SK-N-SH (cell line): ENCODE data around the gene HEPN1. TPM values are rescaled to one million over a fixed set of nuclear protein-coding genes. Genes with fewer than 3 reads are reported as not detected.

Experiments used
- CTCF ChIA-PET: fragments of 300-600, 350-600 bp; formaldehyde crosslinking; extraction: SDS; loops from one replicate; lab custom pipeline; 2021; lab: Yijun Ruan, JAX
- POLR2A ChIA-PET: fragments of 350-600 bp; sonication (Branson Sonifier 250); formaldehyde crosslinking; extraction: SDS; loops from one replicate; lab custom pipeline; 2020; ENCODE audit warnings: antibody characterized with exemption, inconsistent platforms; lab: Yijun Ruan, JAX
- DNase-seq: peaks from one replicate; pipeline ENCODE4 v3.0.0; 2012
- H2AFZ ChIP-seq: fragments of 200-600 bp; sonication (generic); 2 replicates; pipeline ENCODE4 v1.8.1; 2016; ENCODE audit warnings: antibody characterized with exemption, mild to moderate bottlenecking, low read depth
- H3F3A ChIP-seq: fragments of 200-600 bp; sonication (generic); replicated peaks from 2 replicates; pipeline ENCODE3; 2016; ENCODE audit warnings: antibody characterized with exemption, mild to moderate bottlenecking; ENCODE audit not compliant: insufficient read depth
- H3K27ac ChIP-seq, 2 experiments: fragments of 200-500 bp in 1 of 2; fragments of 200-600 bp in 1 of 2; sonication (Bioruptor generic) in 1 of 2; sonication (generic), shearing (Covaris generic) in 1 of 2; 2 replicates each; pipeline versions ENCODE4 v1.5.1 to v1.6.1; 2014 to 2016; ENCODE audit warnings: low read depth in 2 of 2, inconsistent platforms in 1 of 2, low read length in 1 of 2, mild to moderate bottlenecking in 1 of 2, mixed read lengths in 1 of 2
- H3K27me3 ChIP-seq: fragments of 200-600 bp; sonication (generic), shearing (Covaris generic); 2 replicates; pipeline ENCODE4 v1.6.1; 2016; ENCODE audit warnings: mixed run types; ENCODE audit not compliant: insufficient read depth
- H3K36me3 ChIP-seq, 2 experiments: fragments of 200-500 bp in 1 of 2; fragments of 200-600 bp in 1 of 2; sonication (Bioruptor generic) in 1 of 2; sonication (generic) in 1 of 2; replicated peaks in 1 of 2; 2 replicates each; pipeline versions ENCODE3 to v1.5.1; 2014 to 2016; ENCODE audit warnings: low read length in 1 of 2, mild to moderate bottlenecking in 1 of 2; ENCODE audit not compliant: insufficient read depth in 2 of 2, control insufficient read depth in 1 of 2
- H3K4me1 ChIP-seq, 2 experiments: fragments of 200-500 bp in 1 of 2; fragments of 200-600 bp in 1 of 2; sonication (Bioruptor generic) in 1 of 2; sonication (generic), shearing (Covaris generic) in 1 of 2; 2 replicates each; pipeline versions ENCODE4 v1.5.1 to v1.6.1; 2014 to 2016; ENCODE audit warnings: low read depth in 1 of 2, low read length in 1 of 2, mixed run types in 1 of 2; ENCODE audit not compliant: insufficient read depth in 2 of 2, control insufficient read depth in 1 of 2
- H3K4me2 ChIP-seq: fragments of 200-600 bp; sonication (generic), shearing (Covaris generic); 2 replicates; pipeline ENCODE4 v1.6.1; 2017; ENCODE audit warnings: mixed run types
- H3K4me3 ChIP-seq, 2 experiments: fragments of 200-500 bp in 1 of 2; fragments of 200-600 bp in 1 of 2; sonication (Bioruptor generic) in 1 of 2; sonication (generic), shearing (Covaris generic) in 1 of 2; 2 replicates each; pipeline versions ENCODE4 v1.5.1 to v1.8.1; 2014 to 2016; ENCODE audit warnings: low read depth in 2 of 2, inconsistent platforms in 1 of 2, low read length in 1 of 2, mild to moderate bottlenecking in 1 of 2, mixed read lengths in 1 of 2, moderate library complexity in 1 of 2
- H3K79me2 ChIP-seq: fragments of 200-600 bp; sonication (generic); 2 replicates; pipeline ENCODE4 v1.8.1; 2017; ENCODE audit warnings: mild to moderate bottlenecking; ENCODE audit not compliant: insufficient read depth
- H3K9ac ChIP-seq: fragments of 200-600 bp; sonication (generic); 2 replicates; pipeline ENCODE4 v1.6.1; 2017; ENCODE audit warnings: mixed run types
- H3K9me2 ChIP-seq: fragments of 200-600 bp; sonication (generic); 2 replicates; pipeline ENCODE4 v1.6.1; 2017; ENCODE audit warnings: mixed run types
- H3K9me3 ChIP-seq: fragments of 200-600 bp; sonication (generic); 2 replicates; pipeline ENCODE4 v1.6.1; 2017; ENCODE audit warnings: mixed run types, mild to moderate bottlenecking, moderate library complexity
- H4K20me1 ChIP-seq: fragments of 200-600 bp; sonication (generic); 2 replicates; pipeline ENCODE4 v1.6.1; 2017; ENCODE audit warnings: mild to moderate bottlenecking, mixed run types; ENCODE audit not compliant: insufficient read depth
- FOXJ3 ChIP-seq: sonication (generic); formaldehyde crosslinking; IDR thresholded peaks from 2 replicates; pipeline ENCODE4 v1.5.1; 2020; ENCODE audit warnings: mild to moderate bottlenecking, missing genetic modification reagents
- GABPA ChIP-seq: IDR thresholded peaks from 2 replicates; pipeline ENCODE4 v1.4.0; 2012; ENCODE audit warnings: low read depth, mild to moderate bottlenecking
- GATA2 ChIP-seq: sonication (generic); formaldehyde crosslinking; IDR thresholded peaks from 2 replicates; pipeline ENCODE4 v1.5.0; 2020; ENCODE audit warnings: mild to moderate bottlenecking, missing genetic modification reagents
- IRF3 ChIP-seq: fragments of 150-350 bp; IDR thresholded peaks from 2 replicates; pipeline ENCODE4 v1.6.1; 2016; ENCODE audit warnings: mild to moderate bottlenecking, low read depth, low read length
- JUND ChIP-seq: IDR thresholded peaks from 2 replicates; pipeline ENCODE4 v1.4.0; 2012
- MEF2A ChIP-seq: IDR thresholded peaks from 2 replicates; pipeline ENCODE4 v1.4.0; 2012; ENCODE audit warnings: low read depth, borderline replicate concordance
- PBX3 ChIP-seq: IDR thresholded peaks from 2 replicates; pipeline ENCODE4; 2012
- RCOR1 ChIP-seq: fragments of 150-350 bp; IDR thresholded peaks from 2 replicates; pipeline ENCODE4 v1.6.1; 2017; ENCODE audit warnings: antibody characterized with exemption, low read length
- REST ChIP-seq: IDR thresholded peaks from 2 replicates; pipeline ENCODE4 v1.6.1; 2012; ENCODE audit warnings: mild to moderate bottlenecking, low read depth, low read length, moderate library complexity
- TAF1 ChIP-seq: IDR thresholded peaks from 2 replicates; pipeline ENCODE4 v1.6.1; 2012; ENCODE audit warnings: low read depth, mild to moderate bottlenecking, low read length, moderate library complexity, borderline replicate concordance
- TCF12 ChIP-seq: IDR thresholded peaks from 2 replicates; pipeline ENCODE4 v1.4.0; 2012
- TEAD4 ChIP-seq: IDR thresholded peaks from 2 replicates; pipeline ENCODE4 v1.4.0; 2012; ENCODE audit warnings: mild to moderate bottlenecking, borderline replicate concordance; ENCODE audit not compliant: insufficient read depth
- USF1 ChIP-seq: IDR thresholded peaks from 2 replicates; pipeline ENCODE4 v1.4.0; 2012; ENCODE audit warnings: low read depth, borderline replicate concordance
- YY1 ChIP-seq: IDR thresholded peaks from 2 replicates; pipeline ENCODE4 v1.4.0; 2012; ENCODE audit warnings: low read depth, mild to moderate bottlenecking
- ZBTB33 ChIP-seq: IDR thresholded peaks from 2 replicates; pipeline ENCODE4 v1.4.0; 2012; ENCODE audit warnings: low read depth, borderline replicate concordance
- WGBS: methylation state at CpG from one replicate; pipeline ENCODE4 v1.1.6; 2017; ENCODE audit warnings: low lambda C conversion rate; 5-methylcytosine and 5-hydroxymethylcytosine counted together
- polyA plus RNA-seq, 3 experiments: library from polyadenylated mRNA; depleted of rRNA; stranded (reverse); fragments of >200 nt; gene quantifications; 2 replicates each; pipeline ENCODE4 v1.2.3, GENCODE V29; 2012

Gene HEPN1
- polyA plus RNA-seq, 1 of the 3 experiments (the other 2 are of a cell fraction) = not detected

GRCh38 chr11:124877910-124878758, 40.9 kb upstream of the HEPN1 start:
- Histone ChIP-seq H3K9me3 (no peaks in the 10 kb centered on the region), H3F3A (no peaks in the 10 kb centered on the region), H3K4me3 (peak overlapping the region; percentile 73 to 80; a peak in 1 of 4 replicates), H3K9me2 (no peaks in the 10 kb centered on the region), H3K27ac (no peak overlapping the region), H2AFZ (no peak overlapping the region), H3K36me3 (no peaks in the 10 kb centered on the region), H4K20me1 (no peaks in the 10 kb centered on the region)
- DNase-seq = no peak
- no peak for TF ChIP-seq IRF3
- TF ChIP-seq PBX3 = no peak
- TF ChIP-seq GABPA = no peak
- TF ChIP-seq TAF1 = no peak
- no peak for TF ChIP-seq TEAD4
- no peak for TF ChIP-seq JUND
- TF ChIP-seq, all 33 proteins: peak for 0
- H3K9ac ChIP-seq = no peak overlapping the region
- H3K79me2 ChIP-seq = no peaks in the 10 kb centered on the region; the same call in 1 of the 2 replicates
- H3K4me2 ChIP-seq = peak overlapping the region; percentile 96
- no peaks in the 10 kb centered on the region for H3K27me3 ChIP-seq
- POLR2A ChIA-PET = no interaction called here
- 79% methylated on average over 11 of the region's 17 CpGs for WGBS
- CTCF ChIA-PET = interaction anchor here (5.0 kb wide), 1 partner anchor 12 kb away, joined by 55 read pairs; the partner anchor contains the start of gene ROBO3
- peaks cover 0 to 17% of the 10 kb centered on the region in 2 experiments; a peak in 1 of 4 replicates for H3K4me1 ChIP-seq

DNA sequence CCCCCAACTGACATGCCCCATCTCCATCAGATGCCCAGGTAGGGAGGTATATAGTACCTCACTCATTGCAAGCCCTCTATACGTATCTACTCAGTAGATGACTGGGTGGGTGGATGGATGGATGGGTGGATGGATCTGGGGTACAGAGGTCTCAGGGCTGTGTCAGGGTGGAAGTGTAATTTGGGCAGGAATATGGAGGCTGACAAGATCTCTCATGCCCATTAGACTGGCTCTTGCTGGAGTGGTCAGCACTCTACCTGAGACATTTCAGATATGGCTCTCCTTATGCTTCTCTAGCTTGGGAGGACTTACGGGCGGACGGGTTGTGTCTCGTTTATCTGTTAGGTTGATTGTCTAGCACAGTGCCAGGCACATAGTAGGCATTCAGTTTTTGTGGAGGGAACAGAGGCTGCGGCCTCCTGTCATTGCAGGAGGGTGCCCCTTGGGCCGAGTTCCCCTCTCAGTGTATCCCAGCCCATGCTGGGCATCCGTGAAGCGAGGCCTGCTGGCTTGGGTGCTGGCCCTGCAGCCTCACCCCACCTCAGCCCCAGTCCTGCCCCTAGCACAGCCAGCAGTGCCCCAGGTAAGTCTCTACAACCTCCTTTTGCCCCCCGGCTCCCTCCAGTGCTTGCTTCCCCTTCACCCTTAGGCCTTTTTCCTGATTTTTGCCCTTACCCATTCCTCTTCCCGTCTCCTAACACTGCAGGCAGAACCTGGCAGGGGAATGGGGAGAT, 40.1 kb upstream of the HEPN1 start:
- ChIA-PET POLR2A (interaction anchor here (1.0 kb wide), 1 partner anchor 75 kb away, joined by 3 read pairs; the partner anchor contains the start of gene CCDC15), CTCF (interaction anchor here (5.0 kb wide), 1 partner anchor 13 kb away, joined by 55 read pairs; the partner anchor contains the start of gene ROBO3)
- WGBS = 92% methylated on average over 11 of the region's 11 CpGs
- Histone ChIP-seq H3F3A (no peaks in the 10 kb centered on the region), H3K36me3 (no peaks in the 10 kb centered on the region), H2AFZ (no peak overlapping the region), H3K9me3 (no peaks in the 10 kb centered on the region), H3K79me2 (no peaks in the 10 kb centered on the region; the same call in 1 of the 2 replicates), H3K9ac (no peak overlapping the region), H3K4me1 (peaks cover 0 to 17% of the 10 kb centered on the region in 2 experiments; a peak in 1 of 4 replicates), H3K27me3 (no peaks in the 10 kb centered on the region), H3K27ac (no peak overlapping the region), H3K4me3 (no peak overlapping the region), H4K20me1 (no peaks in the 10 kb centered on the region), H3K4me2 (no peak overlapping the region), H3K9me2 (no peaks in the 10 kb centered on the region)
- DNase-seq = peak; percentile 3
- no peak for TF ChIP-seq FOXJ3 (CRISPR knock-in tag)
- TF ChIP-seq YY1 = no peak
- TF ChIP-seq TEAD4 = no peak
- no peak for TF ChIP-seq JUND
- TF ChIP-seq MEF2A = no peak
- no peak for TF ChIP-seq TCF12
- no peak for TF ChIP-seq RCOR1
- TF ChIP-seq REST = no peak
- TF ChIP-seq ZBTB33 = no peak
- no peak for TF ChIP-seq USF1
- no peak for TF ChIP-seq GATA2 (CRISPR knock-in tag)
